Sigmoid colon (tissue), 7 donors: Measurements from ENCODE around the gene EFR3B. TPM values are rescaled to one million over a fixed set of nuclear protein-coding genes. Genes with fewer than 3 reads are reported as not detected.

ENCODE experiments used
- DNase-seq: peaks from one replicate; pipeline ENCODE4 v3.0.0-alpha.2; 2019
- H3K27ac ChIP-seq, 4 donors: fragments of 200-600 bp; sonication (generic); one replicate each; pipeline ENCODE4 v1.5.1; 2016 to 2019; ENCODE audit warnings: mild to moderate bottlenecking in 1 of 4
- H3K27me3 ChIP-seq, 3 donors: fragments of 200-600 bp; sonication (generic); one replicate each; pipeline ENCODE4 v1.5.1; 2019; ENCODE audit warnings: mild to moderate bottlenecking in 1 of 3
- H3K36me3 ChIP-seq, 4 donors: fragments of 200-600 bp; sonication (generic); one replicate each; pipeline ENCODE4 v1.5.1; 2016 to 2019
- H3K4me1 ChIP-seq, 4 donors: fragments of 200-600 bp; sonication (generic); one replicate each; pipeline ENCODE4 v1.5.1; 2017 to 2019
- H3K4me3 ChIP-seq, 4 donors: fragments of 200-600 bp; sonication (generic); one replicate each; pipeline ENCODE4 v1.5.1; 2017 to 2019; ENCODE audit warnings: mild to moderate bottlenecking in 2 of 4, moderate library complexity in 1 of 4
- H3K9me3 ChIP-seq, 4 donors: fragments of 200-600 bp in 3 of 4; sonication (generic) in 3 of 4; one replicate each; pipeline versions ENCODE4 v1.5.1 to v1.6.1; 2013 to 2019
- EP300 ChIP-seq, 4 donors: sonication (generic); formaldehyde crosslinking; IDR thresholded peaks; one replicate each; pipeline ENCODE4 v1.6.1; 2017; ENCODE audit warnings: antibody characterized with exemption in 4 of 4
- POLR2A ChIP-seq, 2 donors: fragments of 450-650 bp; IDR thresholded peaks; one replicate each; pipeline ENCODE4 v1.6.1; 2016; ENCODE audit warnings: antibody characterized with exemption in 2 of 2, mild to moderate bottlenecking in 2 of 2, moderate library complexity in 2 of 2
- POLR2AphosphoS5 ChIP-seq, 4 donors: sonication (generic); formaldehyde crosslinking; IDR thresholded peaks; one replicate each; pipeline ENCODE4 v1.6.1; 2017; ENCODE audit warnings: antibody characterized with exemption in 4 of 4
- WGBS, 2 donors: extraction: QIAGEN DNeasy Blood & Tissue Kit; methylation state at CpG; one replicate each; pipeline ENCODE4 v1.1.7; 2013; 5-methylcytosine and 5-hydroxymethylcytosine counted together
- intact Hi-C: fragments of 100-400 bp; cut with DNase I; formaldehyde crosslinking; loops from one replicate; pipeline ENCODE4 v1.15.1; 2023
- polyA plus RNA-seq, 3 donors: library from polyadenylated mRNA; stranded (reverse); fragments of 200-250 nt; gene quantifications; one replicate each; pipeline ENCODE4 v1.2.3, GENCODE V29; 2013
- total RNA-seq, 4 donors: library from RNA; depleted of rRNA; stranded (reverse); fragments of >200 nt; gene quantifications; one replicate each; pipeline ENCODE4 v1.1.0, GENCODE V29; 2016
- TF ChIP-seq, protein P1 (sequence below), 4 experiments: fragments of 450-650 bp in 3 of 4; fragments of 200-600 bp in 1 of 4; IDR thresholded peaks; one replicate each; pipeline ENCODE4 v1.5.1; 2016 to 2019; ENCODE audit warnings: antibody characterized with exemption in 4 of 4, mild to moderate bottlenecking in 3 of 4, moderate library complexity in 2 of 4
- donor health status: healthy with polysubstance abuse.
- donor health status: Bipolar disorder and iron deficiency.
- donor health status: healthy.

EFR3B gene
- total and polyA plus RNA-seq, 7 donors, result under 0.01 to 1.9 (median 0.50) TPM

GRCh38 chr2:25062511-25062917 is 20.6 kb downstream of the EFR3B start:
- no peak overlapping the region for H3K4me3 ChIP-seq
- TF ChIP-seq, protein P1, sequence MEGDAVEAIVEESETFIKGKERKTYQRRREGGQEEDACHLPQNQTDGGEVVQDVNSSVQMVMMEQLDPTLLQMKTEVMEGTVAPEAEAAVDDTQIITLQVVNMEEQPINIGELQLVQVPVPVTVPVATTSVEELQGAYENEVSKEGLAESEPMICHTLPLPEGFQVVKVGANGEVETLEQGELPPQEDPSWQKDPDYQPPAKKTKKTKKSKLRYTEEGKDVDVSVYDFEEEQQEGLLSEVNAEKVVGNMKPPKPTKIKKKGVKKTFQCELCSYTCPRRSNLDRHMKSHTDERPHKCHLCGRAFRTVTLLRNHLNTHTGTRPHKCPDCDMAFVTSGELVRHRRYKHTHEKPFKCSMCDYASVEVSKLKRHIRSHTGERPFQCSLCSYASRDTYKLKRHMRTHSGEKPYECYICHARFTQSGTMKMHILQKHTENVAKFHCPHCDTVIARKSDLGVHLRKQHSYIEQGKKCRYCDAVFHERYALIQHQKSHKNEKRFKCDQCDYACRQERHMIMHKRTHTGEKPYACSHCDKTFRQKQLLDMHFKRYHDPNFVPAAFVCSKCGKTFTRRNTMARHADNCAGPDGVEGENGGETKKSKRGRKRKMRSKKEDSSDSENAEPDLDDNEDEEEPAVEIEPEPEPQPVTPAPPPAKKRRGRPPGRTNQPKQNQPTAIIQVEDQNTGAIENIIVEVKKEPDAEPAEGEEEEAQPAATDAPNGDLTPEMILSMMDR (IDR thresholded peaks at IDR 0.05), result no peak
- TF ChIP-seq POLR2AphosphoS5 (IDR thresholded peaks at IDR 0.05) (peak in 1 of 4 donors; percentile 19), POLR2A (IDR thresholded peaks at IDR 0.05) (no peak)
- H3K27me3 ChIP-seq, result no peaks in the 10 kb centered on the region
- H3K36me3 ChIP-seq, result no peaks in the 10 kb centered on the region
- peaks cover 0 to 9% (median 0%) of the 10 kb centered on the region in 4 donors for H3K9me3 ChIP-seq
- peak overlapping the region in 2 of 4 donors; percentile 27 to 45 for H3K27ac ChIP-seq
- peaks cover 0 to 17% (median 13%) of the 10 kb centered on the region in 4 donors for H3K4me1 ChIP-seq
- 87 to 90% methylated on average over 11 of the region's 11 CpGs for WGBS, 2 donors
- intact Hi-C loops, result no loop called here
- DNase-seq, result peak; percentile 69

- no peak for TF ChIP-seq EP300 (IDR thresholded peaks at IDR 0.05)
- TF ChIP-seq, protein P1 (IDR thresholded peaks at IDR 0.05), result no peak
- H3K4me3 ChIP-seq, result no peak overlapping the region
Observed at GRCh38 chr2:25063876-25064660, 22.2 kb downstream of the EFR3B start.

DNA sequence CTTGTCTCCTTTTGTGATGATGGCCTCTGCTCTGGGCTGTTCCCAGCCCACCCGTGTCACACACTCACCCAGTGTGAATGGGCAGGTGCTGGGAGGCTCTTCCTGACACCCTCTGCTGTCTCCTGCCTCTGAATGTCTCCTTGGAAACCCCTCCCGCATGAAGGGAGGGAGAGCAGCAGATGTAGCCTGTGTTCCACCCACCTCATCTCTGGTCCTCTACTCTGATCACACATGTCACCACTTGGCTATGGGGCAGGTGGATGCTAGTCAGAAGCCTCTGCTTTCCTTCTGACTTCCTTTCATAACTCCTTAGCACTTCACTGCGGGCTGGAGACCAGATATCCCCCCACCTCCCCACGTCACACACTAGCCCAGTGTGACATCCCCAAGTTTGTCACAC is 23.9 kb downstream of the EFR3B start:
- 96 to 97% methylated on average over 4 of the region's 4 CpGs for WGBS, 2 donors
- H3K27me3 ChIP-seq, result no peaks in the 10 kb centered on the region
- H3K27ac ChIP-seq, result no peak overlapping the region
- DNase-seq, result peak; percentile 27
- intact Hi-C loops, result no loop called here
- no peak for TF ChIP-seq POLR2A (IDR thresholded peaks at IDR 0.05)
- TF ChIP-seq POLR2AphosphoS5 (IDR thresholded peaks at IDR 0.05), result no peak
- TF ChIP-seq, protein P1 (IDR thresholded peaks at IDR 0.05), result no peak
- no peak for TF ChIP-seq EP300 (IDR thresholded peaks at IDR 0.05)
- H3K4me1 ChIP-seq, result peaks cover 0 to 17% (median 13%) of the 10 kb centered on the region in 4 donors
- H3K36me3 ChIP-seq, result no peaks in the 10 kb centered on the region
- peaks cover 0 to 9% (median 0%) of the 10 kb centered on the region in 4 donors for H3K9me3 ChIP-seq
- H3K4me3 ChIP-seq, result no peak overlapping the region

More at GRCh38 chr2:25063876-25064660, 22.2 kb downstream of the EFR3B start:
- peaks cover 0 to 17% (median 13%) of the 10 kb centered on the region in 4 donors for H3K4me1 ChIP-seq
- no peaks in the 10 kb centered on the region for H3K27me3 ChIP-seq
- peaks cover 0 to 9% (median 0%) of the 10 kb centered on the region in 4 donors for H3K9me3 ChIP-seq
- intact Hi-C loops, result no loop called here
- no peaks in the 10 kb centered on the region for H3K36me3 ChIP-seq
- peak overlapping the region in 2 of 4 donors; percentile 12 to 15 for H3K27ac ChIP-seq
- WGBS, 2 donors, result 81 to 91% methylated on average over 13 of the region's 13 CpGs
- peak; percentile 62 for DNase-seq

GRCh38 chr2:25066455-25066854 is 24.6 kb downstream of the EFR3B start:
- peaks cover 0 to 17% (median 13%) of the 10 kb centered on the region in 4 donors for H3K4me1 ChIP-seq
- no peak overlapping the region for H3K27ac ChIP-seq
- H3K4me3 ChIP-seq, result no peak overlapping the region
- no peak for DNase-seq
- 95 to 96% methylated on average over 2 of the region's 2 CpGs for WGBS, 2 donors
- no peak for TF ChIP-seq POLR2A (IDR thresholded peaks at IDR 0.05)
- TF ChIP-seq POLR2AphosphoS5 (IDR thresholded peaks at IDR 0.05), result no peak
- TF ChIP-seq EP300 (IDR thresholded peaks at IDR 0.05), result no peak
- TF ChIP-seq, protein P1 (IDR thresholded peaks at IDR 0.05), result no peak
- H3K9me3 ChIP-seq, result peaks cover 0 to 9% (median 0%) of the 10 kb centered on the region in 4 donors
- H3K36me3 ChIP-seq, result no peaks in the 10 kb centered on the region
- no peaks in the 10 kb centered on the region for H3K27me3 ChIP-seq
- intact Hi-C loops, result no loop called here
